GM12865 (cell line): Measurements from ENCODE around the gene TRAPPC10.

Experiments used
- DNase-seq: peaks from one replicate; pipeline ENCODE4 v3.0.0; 2010; ENCODE audit warnings: low read depth
- H3K4me3 ChIP-seq: 2 replicates; pipeline ENCODE4 v1.5.1; 2011; ENCODE audit warnings: mild to moderate bottlenecking, low read depth, low read length, control low read depth
- CTCF ChIP-seq: IDR thresholded peaks from 2 replicates; pipeline ENCODE4 v1.5.1; 2011; ENCODE audit warnings: low read length, control low read depth, low read depth, inconsistent platforms; ENCODE audit not compliant: insufficient read depth; ENCODE audit errors: missing control alignments

Gene TRAPPC10

GRCh38 chr21:44054710-44055109, 42.6 kb downstream of the TRAPPC10 start:
- H3K4me3 ChIP-seq: no peak overlapping the region
- no peak for DNase-seq
- no peak for TF ChIP-seq CTCF

GRCh38 chr21:44057055-44057454, 44.9 kb downstream of the TRAPPC10 start:
- DNase-seq: no peak
- no peak overlapping the region for H3K4me3 ChIP-seq
- TF ChIP-seq CTCF: no peak

GRCh38 chr21:44057960-44058651, 46.0 kb downstream of the TRAPPC10 start:
- no peak for DNase-seq
- TF ChIP-seq CTCF: no peak
- H3K4me3 ChIP-seq: no peak overlapping the region

- DNase-seq: no peak
- no peak for TF ChIP-seq CTCF
- no peak overlapping the region for H3K4me3 ChIP-seq
Observed at GRCh38 chr21:44058652-44058964, 46.5 kb downstream of the TRAPPC10 start.

GRCh38 chr21:44058981-44059380, 46.9 kb downstream of the TRAPPC10 start:
- no peak for TF ChIP-seq CTCF
- no peak overlapping the region for H3K4me3 ChIP-seq
- DNase-seq: no peak

- no peak overlapping the region for H3K4me3 ChIP-seq
- DNase-seq: no peak
- TF ChIP-seq CTCF: no peak
Observed at GRCh38 chr21:44059710-44060109, 47.6 kb downstream of the TRAPPC10 start.

GRCh38 chr21:44062380-44062779, 50.3 kb downstream of the TRAPPC10 start:
- no peak for DNase-seq
- no peak for TF ChIP-seq CTCF
- H3K4me3 ChIP-seq: no peak overlapping the region
